Measurements from ENCODE around the gene SLC16A7. TPM values are rescaled to one million over a fixed set of nuclear protein-coding genes. Genes with fewer than 3 reads are reported as not detected.
A peak's percentile ranks its signal among the peaks of the same experiment; 100 is the strongest.
"Not testable (repeated sequence)": the region's sequence is repeated elsewhere in the genome, so short reads cannot be mapped to it uniquely, and the experiment has no call there.

The SLC16A7 gene, protein sequence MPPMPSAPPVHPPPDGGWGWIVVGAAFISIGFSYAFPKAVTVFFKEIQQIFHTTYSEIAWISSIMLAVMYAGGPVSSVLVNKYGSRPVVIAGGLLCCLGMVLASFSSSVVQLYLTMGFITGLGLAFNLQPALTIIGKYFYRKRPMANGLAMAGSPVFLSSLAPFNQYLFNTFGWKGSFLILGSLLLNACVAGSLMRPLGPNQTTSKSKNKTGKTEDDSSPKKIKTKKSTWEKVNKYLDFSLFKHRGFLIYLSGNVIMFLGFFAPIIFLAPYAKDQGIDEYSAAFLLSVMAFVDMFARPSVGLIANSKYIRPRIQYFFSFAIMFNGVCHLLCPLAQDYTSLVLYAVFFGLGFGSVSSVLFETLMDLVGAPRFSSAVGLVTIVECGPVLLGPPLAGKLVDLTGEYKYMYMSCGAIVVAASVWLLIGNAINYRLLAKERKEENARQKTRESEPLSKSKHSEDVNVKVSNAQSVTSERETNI
- 2.7 TPM for polyA plus RNA-seq (ENCODE audit: insufficient read length)

DNA sequence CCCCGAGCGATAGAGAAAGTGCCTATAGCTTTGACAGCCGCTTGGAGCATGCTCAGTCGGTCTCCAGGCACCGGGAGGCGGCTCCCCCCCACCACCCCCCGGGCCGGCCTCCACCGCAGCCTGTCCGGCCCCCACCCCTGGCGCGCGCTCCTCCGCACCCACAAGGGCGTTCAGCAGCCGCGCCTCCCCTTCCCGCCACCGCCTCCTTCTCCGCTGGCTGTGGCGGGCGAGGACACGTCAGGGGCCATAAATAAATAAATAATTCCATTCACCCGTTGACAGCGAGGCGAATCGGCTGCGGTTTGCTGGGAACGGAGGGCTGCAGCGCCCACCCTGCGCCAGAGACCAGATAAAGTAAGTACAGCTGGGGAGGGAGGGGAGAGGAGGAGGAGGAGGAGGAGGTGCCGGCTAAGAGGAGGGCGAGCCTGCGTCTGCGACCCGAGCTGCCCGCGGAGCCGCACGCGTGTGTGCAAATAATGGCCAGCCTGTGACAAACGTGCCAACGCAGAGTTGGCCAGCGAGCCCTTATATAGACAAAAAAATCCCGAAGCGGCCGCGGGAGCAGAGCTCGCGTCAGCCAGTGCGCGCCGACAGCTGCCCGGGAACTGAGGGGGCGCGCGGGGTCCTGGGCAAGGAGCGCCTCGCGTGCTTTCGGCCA, at the start of gene SLC16A7:
SLC16A7 (plus strand) TSS at position 147 of the 658 bp plus-strand sequence. CDS start 108,773 bp downstream, outside the sequence.
- DNase-seq, result peak; percentile 90

GRCh38 chr12:59548930-59549329, 46.9 kb upstream of the SLC16A7 start:
- no peak for DNase-seq

- no peak for DNase-seq
These were observed 36.1 kb upstream of the SLC16A7 start for GRCh38 chr12:59559696-59560095.

DNA sequence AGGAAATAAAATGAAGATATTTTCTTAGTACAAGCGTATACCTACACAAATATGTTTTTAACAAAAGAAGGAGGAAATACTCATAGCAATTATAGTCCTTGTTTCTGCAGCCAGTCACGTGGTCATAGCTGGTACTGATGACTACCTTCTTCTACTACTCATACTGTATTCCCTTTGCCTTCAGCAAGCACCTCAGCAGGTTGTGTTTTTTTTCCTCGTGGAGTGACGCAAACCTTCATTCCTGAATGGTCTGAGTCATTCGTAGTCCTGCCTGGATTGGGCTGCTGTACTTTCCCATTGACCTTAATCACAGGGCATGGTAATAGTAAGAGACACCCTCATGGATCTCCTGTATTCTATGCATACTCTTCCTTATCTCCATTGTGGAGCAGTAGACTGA, 25.7 kb upstream of the SLC16A7 start:
- DNase-seq, result no peak

DNA sequence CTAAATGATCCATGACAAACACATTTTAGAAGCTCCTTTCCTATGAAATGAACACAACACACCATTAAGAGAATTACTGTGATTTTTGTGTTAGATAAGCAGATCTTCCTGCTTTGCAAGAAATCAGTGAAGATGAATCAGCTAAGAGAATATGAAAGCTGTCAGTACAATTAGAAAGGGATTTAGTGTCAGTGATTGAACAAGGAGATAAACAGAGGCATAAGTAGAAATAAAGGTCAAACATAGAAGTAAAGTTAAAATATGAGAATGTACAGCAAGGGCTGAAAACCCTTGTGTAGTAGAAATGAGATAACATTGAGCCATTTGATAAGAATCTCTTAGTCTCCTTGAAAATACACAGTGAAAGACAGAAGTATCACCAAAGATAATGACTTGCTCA, 21.4 kb upstream of the SLC16A7 start:
- DNase-seq, result no peak

- no peak for DNase-seq
These were observed 20.0 kb upstream of the SLC16A7 start for GRCh38 chr12:59575826-59576225.

DNA sequence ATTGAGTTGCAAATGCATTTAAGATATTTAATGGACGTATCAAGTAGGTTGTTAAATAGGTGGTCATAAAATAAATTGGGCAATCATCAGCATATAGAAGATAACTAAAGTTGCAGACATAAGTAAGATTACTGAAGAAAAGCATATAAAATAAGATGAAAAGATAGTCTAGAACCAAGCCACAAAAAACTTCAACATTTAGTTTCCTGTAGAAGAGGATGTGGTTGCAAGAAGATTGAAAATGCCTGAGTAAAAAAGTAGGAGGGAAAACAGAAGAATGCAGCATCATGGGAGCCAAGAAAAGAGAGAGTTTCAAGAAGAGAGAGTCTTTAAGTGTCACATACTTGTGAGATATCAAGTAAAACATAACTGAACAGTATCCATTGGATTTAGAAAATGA, 17.6 kb upstream of the SLC16A7 start:
- DNase-seq, result no peak

DNA sequence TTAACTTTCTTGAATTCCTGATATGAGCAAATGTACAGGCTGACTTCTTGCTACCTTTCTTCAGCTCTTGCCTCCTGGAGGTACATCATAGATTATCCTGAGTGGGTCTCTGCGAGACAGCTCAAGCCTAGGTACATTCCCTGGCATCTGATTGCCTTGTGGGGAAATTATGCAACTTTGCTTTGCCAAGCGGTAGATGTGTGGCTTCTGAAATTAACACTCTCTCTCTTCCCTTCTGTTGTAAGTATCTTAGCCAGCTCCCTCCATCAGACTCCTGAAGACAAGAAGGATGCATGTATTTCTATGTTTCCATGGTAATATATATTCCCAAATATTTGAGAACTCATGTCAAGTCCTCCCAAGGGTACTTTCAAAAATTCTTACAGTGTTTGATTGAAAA, 16.2 kb upstream of the SLC16A7 start:
- DNase-seq, result peak; percentile 8

- peak; percentile 61 for DNase-seq
These were observed 15.8 kb upstream of the SLC16A7 start for GRCh38 chr12:59580050-59580449.

- no peak for DNase-seq
These were observed 12.7 kb upstream of the SLC16A7 start for GRCh38 chr12:59583003-59583712.

- no peak for DNase-seq
These were observed 8.1 kb upstream of the SLC16A7 start for GRCh38 chr12:59587710-59588109.

DNA sequence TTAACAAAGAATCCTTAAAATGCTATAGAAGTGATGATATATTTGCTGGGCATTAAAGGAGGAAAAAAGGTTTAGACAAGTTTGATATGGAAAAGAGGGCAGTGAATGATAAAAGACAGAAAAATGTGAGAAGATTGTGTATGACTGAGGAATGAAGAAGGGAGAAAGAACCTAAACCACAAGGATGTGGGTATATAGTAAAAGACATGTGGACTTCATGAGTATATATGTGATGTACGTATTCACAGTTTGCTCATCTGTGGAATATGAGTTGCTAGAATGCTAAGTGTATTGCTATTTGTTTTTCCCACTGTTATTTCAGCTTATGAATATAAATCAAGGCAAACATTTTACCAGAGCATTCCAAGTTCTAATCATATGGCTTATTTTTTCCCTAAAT, 2.1 kb upstream of the SLC16A7 start:
- DNase-seq, result no peak

- no peak for DNase-seq
These were observed 807 bp upstream of the SLC16A7 start for GRCh38 chr12:59594943-59595500.

DNA sequence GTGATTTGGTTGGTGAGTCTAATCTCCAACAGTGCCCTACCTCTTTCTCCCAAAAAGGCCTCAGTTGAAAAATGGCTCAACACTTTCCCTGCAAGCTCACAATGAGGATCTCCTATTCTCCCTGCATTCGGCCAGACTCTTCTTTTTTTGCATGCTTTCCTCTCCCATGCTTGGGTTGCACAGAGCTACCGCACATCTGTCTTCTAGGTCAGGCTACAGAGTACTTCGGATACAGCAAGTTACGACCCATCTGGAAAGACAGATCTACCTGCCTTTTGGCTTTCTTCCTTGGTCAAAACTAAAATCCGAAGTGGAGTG, 305 bp upstream of the SLC16A7 start:
- DNase-seq, result no peak

GRCh38 chr12:59597385-59597781, 1.6 kb downstream of the SLC16A7 start:
- peak; percentile 78 for DNase-seq

DNA sequence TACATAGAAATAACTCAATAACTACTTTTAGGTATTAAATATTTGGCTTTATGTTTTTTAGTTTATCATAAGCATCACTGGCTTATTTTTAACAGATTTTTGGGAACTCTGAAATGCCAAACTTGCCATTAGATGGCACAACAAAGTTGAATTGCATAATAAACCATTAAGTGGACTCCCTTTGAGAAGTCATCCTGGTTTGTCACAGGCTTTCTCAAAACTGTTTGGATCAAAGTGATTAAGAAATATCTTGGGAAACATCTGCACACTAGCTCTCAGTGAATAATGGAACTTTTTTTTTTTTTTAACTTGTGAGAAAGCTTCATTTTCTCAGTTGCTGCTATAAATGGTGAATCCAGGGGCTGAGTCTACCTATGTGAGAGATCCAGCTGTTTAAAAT, 4.3 kb downstream of the SLC16A7 start:
- DNase-seq, result no peak

DNA sequence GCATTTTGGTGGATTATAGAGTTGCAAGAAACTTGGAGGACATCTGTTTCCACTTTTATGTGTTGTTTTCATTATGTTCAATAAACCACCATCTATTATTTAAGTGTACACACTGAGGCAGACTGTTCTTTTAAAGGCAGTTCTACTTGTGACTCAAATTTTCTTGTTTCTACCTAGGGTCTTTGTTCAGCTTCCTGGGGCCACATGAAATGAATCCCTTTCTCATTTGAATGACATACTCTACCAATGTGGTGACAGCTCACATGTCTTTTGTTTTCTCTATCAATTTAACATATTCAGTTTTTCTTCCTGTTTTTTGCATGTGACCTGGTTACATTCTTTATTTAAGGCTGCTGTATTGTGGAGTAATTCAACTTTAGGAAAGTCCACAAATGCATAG, 7.9 kb downstream of the SLC16A7 start:
- DNase-seq, result no peak

GRCh38 chr12:59612823-59613434, 17.1 kb downstream of the SLC16A7 start:
- not testable (repeated sequence) for DNase-seq

DNA sequence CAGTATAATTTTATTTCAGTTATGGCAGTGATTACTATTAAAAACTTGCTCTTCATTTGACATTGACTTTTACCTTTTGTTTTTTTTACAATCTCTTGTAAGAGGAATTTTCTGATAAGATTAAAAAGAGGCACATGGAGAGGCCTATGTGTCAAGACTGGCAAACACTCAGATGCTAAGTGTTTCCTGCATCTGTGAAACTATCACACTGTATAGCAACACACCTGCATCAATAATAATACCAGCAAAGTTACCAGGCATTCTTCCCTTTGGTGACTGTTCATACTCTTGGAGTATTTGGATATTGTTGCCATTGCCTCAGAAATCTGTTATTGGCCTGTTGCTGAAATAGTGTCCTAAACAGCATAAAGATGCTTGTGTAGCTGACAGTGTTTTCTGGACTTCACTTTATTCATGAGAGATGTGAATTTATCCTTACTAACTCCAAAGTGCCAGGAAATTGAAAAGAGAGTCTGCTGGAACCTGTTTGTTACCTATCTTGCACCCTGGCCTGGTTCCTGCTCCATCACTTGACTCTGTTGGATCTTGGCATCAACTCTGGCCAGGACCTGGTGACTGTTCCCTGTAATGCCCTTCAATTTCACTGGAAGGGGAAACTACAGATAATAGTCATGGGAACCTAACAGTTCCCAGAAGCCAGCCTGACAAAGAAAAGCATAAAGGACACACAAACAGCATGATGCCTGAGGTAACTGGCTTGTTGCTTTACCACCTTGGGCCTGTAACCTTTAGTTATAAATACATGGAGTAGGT, 19.8 kb downstream of the SLC16A7 start:
- DNase-seq, result no peak

DNA sequence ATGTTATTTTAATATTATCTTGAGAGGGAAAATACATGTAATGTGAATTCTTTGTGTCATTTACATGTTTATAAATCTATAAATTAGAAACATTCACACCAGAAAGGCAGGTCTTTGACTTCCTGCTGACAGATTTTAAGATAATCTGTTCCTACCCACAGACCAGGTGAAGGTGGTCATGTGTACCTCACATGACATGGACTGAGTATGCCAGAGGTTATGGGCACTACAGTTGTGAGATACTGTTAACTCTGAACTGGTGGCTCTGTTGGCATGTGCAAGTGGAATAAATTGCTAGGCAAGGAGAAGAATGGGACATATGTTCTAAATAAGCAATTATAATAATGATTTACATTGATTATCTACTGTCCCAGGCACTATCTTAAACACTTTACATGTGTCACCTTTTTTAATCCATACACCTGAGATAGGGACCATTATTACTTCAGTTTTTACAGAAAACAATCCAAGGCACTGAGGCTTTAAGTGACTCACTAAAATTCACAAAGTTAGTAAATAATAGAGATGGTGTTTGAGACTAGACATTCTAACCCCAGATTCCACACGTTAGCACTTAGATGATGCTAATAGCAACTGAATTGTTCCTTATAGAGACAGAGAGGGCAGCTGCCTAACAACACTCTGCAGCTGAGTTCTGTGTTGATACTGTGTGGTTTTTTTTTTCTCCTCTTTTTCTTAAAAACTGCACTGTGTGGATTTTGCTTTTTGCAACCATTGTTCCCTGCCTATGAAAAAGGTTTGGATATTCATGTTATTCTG, 23.8 kb downstream of the SLC16A7 start:
- DNase-seq, result no peak

DNA sequence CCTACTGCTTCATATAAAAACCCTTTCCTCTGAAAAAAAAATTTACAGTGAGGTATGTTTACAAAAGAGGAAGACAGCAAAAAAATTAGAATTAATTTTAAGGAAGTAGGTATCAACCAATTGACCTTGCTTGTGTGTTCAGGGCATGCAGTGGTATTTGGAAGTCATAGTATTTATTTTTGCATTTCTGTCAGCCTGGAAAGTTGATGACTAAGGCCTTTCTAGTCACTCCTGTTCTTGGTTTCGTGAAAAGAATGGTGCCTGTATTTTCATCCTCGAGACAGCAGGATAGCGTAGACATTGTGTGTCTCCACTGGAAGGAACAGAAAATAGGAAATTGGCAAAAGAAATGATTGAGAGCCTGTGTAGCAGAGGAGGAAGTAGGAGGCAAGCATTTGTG, 24.5 kb downstream of the SLC16A7 start:
- no peak for DNase-seq

Measured in hindlimb muscle (tissue), 1 donor.